GM12801 (cell line): ENCODE data around the gene PCBP3.

Source experiments
- TF ChIP-seq, protein P1 (sequence below): IDR thresholded peaks from one replicate; pipeline ENCODE4 v1.5.1; 2011; ENCODE audit warnings: control low read depth; ENCODE audit not compliant: insufficient read length; ENCODE audit errors: extremely low read depth

The PCBP3 gene

DNA sequence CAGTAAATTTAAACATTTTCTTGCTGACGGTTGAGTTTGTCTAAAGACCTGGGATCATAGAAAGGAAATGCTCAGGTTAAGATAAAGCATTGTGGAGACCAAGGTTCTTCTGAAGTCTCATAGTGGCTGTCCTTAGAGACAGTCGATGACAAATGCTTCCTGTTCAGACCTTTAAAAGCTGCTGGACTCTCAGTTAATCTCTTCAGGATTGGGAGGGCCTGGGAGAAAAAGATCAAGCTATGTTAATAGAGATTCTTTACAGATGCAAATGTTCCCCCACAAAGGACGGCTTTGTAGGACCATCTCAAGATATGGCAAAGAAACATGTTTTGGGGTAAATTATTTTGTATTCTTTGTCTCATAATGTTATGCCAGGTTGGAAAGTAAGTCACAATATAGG, 213.4 kb downstream of the PCBP3 start:
- TF ChIP-seq, protein P1, sequence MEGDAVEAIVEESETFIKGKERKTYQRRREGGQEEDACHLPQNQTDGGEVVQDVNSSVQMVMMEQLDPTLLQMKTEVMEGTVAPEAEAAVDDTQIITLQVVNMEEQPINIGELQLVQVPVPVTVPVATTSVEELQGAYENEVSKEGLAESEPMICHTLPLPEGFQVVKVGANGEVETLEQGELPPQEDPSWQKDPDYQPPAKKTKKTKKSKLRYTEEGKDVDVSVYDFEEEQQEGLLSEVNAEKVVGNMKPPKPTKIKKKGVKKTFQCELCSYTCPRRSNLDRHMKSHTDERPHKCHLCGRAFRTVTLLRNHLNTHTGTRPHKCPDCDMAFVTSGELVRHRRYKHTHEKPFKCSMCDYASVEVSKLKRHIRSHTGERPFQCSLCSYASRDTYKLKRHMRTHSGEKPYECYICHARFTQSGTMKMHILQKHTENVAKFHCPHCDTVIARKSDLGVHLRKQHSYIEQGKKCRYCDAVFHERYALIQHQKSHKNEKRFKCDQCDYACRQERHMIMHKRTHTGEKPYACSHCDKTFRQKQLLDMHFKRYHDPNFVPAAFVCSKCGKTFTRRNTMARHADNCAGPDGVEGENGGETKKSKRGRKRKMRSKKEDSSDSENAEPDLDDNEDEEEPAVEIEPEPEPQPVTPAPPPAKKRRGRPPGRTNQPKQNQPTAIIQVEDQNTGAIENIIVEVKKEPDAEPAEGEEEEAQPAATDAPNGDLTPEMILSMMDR: no peak

DNA sequence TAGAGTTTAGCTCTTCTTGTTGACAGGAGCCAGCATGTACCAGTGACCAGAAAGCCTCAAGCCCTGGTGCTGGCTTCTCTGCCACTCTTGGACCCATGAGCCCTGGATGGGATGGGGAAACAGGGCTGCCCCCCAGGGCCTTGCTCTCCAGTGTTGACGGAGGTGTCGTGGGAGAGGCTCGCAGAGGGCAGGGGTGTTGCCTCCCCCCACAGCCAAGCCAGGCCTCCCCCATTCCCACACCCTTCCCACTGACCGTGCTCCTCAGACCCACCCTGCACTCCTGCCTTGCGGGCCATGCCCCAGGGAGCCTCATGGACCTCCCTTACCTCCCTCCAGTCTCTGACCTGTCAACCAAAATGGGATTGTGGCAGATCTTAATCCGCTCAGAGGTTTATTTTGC, 214.2 kb downstream of the PCBP3 start:
- TF ChIP-seq, protein P1: no peak

DNA sequence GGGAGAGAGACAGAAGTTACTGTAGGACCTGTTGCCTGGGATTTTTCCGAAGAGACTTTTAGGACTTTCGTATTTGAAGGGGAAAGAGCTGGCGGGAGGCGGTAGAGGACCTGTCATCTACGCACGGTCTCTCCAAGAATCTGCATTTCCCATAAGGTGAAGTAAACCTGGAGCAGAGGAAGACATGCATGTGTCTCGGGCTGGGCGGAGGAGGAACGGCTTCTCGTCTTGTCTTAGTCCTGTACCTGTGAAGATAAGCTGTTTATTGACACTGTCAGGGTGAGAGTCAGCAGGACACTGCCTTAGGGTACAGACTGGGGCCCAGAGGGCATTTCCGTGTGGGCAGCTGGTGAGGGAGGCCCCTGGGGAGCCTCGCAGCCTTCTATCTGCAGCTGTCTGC, 214.7 kb downstream of the PCBP3 start:
- TF ChIP-seq, protein P1: no peak

DNA sequence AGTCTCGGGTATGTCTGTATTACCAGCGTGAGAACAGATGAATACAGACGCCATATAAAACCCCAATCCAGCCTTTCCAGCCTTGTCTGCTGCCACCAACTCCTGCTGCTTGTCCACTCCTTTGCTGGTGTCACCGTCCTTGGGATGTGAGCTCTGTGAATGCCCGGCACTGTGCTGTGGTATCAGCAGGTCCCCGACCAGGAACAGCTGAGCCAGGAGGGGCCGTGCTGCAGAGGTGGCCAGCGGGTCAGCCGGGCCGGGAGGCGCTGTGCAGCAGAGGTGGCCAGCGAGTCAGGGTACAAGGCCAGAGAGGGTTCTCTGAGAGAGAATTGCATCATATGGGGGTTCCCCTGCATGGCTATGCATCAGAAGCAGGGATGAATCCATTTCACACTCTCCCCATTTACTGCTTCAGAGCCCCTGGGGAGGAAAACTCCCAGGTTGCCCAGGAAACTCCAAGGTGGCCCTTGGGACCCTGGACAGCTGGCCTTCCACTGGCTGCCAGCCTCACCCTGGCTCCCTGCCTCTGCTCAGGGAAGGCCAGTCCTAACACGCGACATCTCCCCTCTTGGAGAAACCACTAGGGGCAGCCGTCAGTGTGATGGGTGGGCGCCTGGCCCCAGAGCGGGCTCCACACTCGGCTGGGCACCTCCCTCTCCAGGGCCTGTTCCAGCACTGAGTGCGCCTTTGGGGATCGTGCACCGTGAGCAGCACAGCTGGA, 215.7 kb downstream of the PCBP3 start:
- TF ChIP-seq, protein P1: no peak

DNA sequence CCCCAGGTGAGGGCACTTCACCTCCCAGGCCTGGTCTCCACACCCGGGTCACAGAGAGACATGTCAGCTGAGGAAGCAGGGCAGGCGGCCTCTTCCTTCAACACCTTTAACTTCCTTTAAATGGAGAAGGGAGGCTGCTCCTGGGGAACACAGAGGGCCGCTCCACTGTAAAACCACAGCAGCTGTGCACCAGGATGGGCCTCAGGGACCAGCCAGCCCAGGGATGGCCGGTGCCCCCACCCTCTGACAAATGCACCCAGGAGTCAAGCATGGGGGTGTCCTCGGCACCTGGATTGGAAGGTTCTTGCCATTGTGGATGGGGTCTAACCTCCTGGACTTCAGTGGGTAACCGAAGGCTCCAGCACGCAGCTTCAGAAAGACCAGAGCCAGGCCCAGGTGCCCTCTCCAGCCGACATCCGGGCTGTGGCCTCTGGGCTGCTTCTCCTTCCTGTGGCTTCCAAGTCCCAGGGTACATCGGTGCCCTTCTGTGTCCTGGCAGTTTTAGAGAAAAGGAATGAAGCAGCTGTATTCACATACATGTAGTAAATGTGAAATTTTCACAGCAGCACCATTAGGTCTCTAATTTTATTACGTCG, 216.3 kb downstream of the PCBP3 start:
- TF ChIP-seq, protein P1: no peak

DNA sequence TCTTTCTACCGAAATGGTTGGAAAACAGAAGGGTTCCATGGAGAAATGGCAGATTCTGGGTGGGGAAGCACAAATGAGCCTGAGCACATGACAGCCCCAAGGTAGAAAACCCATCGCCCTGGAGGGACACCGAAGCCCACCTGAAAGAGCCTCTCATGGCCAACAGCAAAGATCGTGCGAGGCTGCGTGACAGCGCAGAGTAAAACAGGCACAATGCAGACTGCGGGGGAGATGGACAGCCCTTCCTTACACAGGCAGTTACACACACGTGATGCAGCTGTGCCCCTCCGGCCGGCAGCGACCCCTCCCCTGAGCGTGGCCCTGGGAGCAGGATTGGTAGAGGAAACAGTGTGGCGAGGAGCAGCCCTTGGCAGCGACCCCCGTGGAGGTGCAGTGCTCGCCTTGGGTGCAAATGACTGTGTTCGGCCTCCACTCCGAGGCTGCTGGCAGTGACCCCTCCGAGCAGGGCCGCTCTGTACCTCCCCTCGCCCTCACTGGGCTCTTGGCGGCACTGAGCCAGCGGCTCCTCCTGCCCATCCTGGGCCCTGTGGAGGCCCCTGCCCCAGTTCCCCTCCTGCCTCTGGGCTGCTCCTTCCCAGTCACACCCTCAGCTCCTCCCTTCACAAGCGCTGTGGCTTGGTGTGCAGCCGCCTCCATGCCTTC, 217.1 kb downstream of the PCBP3 start:
- TF ChIP-seq, protein P1: no peak

DNA sequence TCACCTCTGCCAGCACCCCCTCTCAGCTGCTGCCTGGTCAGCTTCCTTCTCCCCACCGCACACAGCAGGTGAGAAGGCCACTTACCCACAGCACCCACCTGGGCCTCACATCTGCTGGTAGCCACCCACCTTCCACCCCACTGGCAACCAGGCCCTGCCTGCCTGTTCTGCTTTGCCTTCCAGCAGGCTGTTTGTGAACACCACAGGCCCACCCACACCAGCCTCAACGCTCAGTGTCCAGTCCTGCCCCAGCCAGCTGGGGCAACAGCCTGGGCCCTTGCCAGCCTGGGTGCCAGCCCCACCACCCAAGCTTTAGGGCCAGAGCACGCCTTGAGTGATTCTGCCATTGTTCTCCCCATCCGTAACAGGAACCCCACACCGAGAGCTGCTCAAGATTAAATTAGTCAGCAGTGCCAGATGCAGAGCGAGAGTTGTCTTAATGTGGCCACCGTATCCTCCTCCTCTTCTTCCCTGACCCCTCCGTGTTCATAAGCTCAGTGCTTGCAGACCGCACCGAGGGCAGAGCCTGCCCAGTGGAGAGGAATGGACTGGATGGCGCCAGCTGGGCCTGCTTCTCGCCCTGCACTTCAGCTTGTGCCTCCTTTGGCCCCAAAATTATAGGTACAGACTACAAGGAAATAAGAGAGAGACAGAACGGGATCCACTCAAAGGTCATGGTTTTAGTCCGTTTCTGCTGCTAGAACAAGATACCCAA, 217.8 kb downstream of the PCBP3 start:
- TF ChIP-seq, protein P1: no peak
